Sigmoid colon (tissue), 4 donors: ENCODE results near the gene MBP.

Source experiments
- CTCF ChIP-seq, 4 experiments: fragments of 450-650 bp in 3 of 4; fragments of 200-600 bp in 1 of 4; IDR thresholded peaks; one replicate each; pipeline ENCODE4 v1.5.1; 2016 to 2019; ENCODE audit warnings: antibody characterized with exemption in 4 of 4, mild to moderate bottlenecking in 3 of 4, moderate library complexity in 2 of 4
- EP300 ChIP-seq, 4 donors: sonication (generic); formaldehyde crosslinking; IDR thresholded peaks; one replicate each; pipeline ENCODE4 v1.6.1; 2017; ENCODE audit warnings: antibody characterized with exemption in 4 of 4
- POLR2A ChIP-seq, 2 donors: fragments of 450-650 bp; IDR thresholded peaks; one replicate each; pipeline ENCODE4 v1.6.1; 2016; ENCODE audit warnings: antibody characterized with exemption in 2 of 2, mild to moderate bottlenecking in 2 of 2, moderate library complexity in 2 of 2
- POLR2AphosphoS5 ChIP-seq, 4 donors: sonication (generic); formaldehyde crosslinking; IDR thresholded peaks; one replicate each; pipeline ENCODE4 v1.6.1; 2017; ENCODE audit warnings: antibody characterized with exemption in 4 of 4

- TF ChIP-seq CTCF (IDR thresholded peaks at IDR 0.05) (no peak), POLR2A (IDR thresholded peaks at IDR 0.05) (no peak), EP300 (IDR thresholded peaks at IDR 0.05) (no peak), POLR2AphosphoS5 (IDR thresholded peaks at IDR 0.05) (no peak)
Observed at GRCh38 chr18:77079088-77079487, 53.5 kb downstream of the MBP start.
